K562 (cell line): ENCODE measurements around the gene DOCK1. TPM values are rescaled to one million over a fixed set of nuclear protein-coding genes. Genes with fewer than 3 reads are reported as not detected.

Source experiments
- ATAC-seq: fragments of 200-7000 bp; cut with Tn5 transposase; 3 replicates; pipeline ENCODE4 v1.9.1; 2020; ENCODE audit warnings: moderate library complexity
- BruUV-seq: library from RNA; stranded (reverse); fragments of 400-500 nt; replicated peaks from 2 replicates; lab custom pipeline; 2021; lab: Mats Ljungman, UMichigan
- CTCF ChIA-PET: fragments of 300-600 bp; formaldehyde crosslinking; extraction: SDS; loops from one replicate; lab custom pipeline; 2021; ENCODE audit warnings: low intra/inter-chr PET ratio; lab: Yijun Ruan, JAX
- POLR2A ChIA-PET: fragments of 300-600, 350-650 bp; sonication (Branson Sonifier 250); formaldehyde crosslinking; extraction: SDS; loops from one replicate; lab custom pipeline; 2021; ENCODE audit warnings: antibody characterized with exemption, inconsistent platforms; lab: Yijun Ruan, JAX
- DNase-seq, 4 experiments: peaks; one replicate each; pipeline versions ENCODE4 v3.0.0 to v3.0.0-alpha.2; 2011 to 2018; ENCODE audit warnings: low spot score in 3 of 4, mixed read lengths in 3 of 4; ENCODE audit errors: extremely low read depth in 1 of 4
- FAIRE-seq: peaks from 2 replicates; lab custom pipeline; 2011; peaks lifted over from hg19 to GRCh38; lab: Jason Lieb, UNC
- H2AFZ ChIP-seq: 2 replicates; pipeline ENCODE4 v1.6.0; 2011; ENCODE audit warnings: low read depth, low read length, control low read depth, inconsistent platforms
- H3K27ac ChIP-seq: fragments of 200-600 bp; 3 replicates; pipeline ENCODE4 v1.8.0; 2011; ENCODE audit warnings: low read depth, mild to moderate bottlenecking, control low read depth, inconsistent platforms, low read length, moderate library complexity, mixed read lengths; ENCODE audit errors: extremely low read depth
- H3K27me3 ChIP-seq, 2 experiments: fragments of 300-600 bp in 1 of 2; 2 replicates in 1 of 2; 3 replicates in 1 of 2; pipeline versions ENCODE4 v1.6.0 to v1.8.0; 2011; ENCODE audit warnings: inconsistent platforms in 2 of 2, low read length in 2 of 2, mild to moderate bottlenecking in 1 of 2, mixed read lengths in 1 of 2, moderate library complexity in 1 of 2; ENCODE audit not compliant: control insufficient read depth in 2 of 2, insufficient read depth in 2 of 2
- H3K36me3 ChIP-seq: fragments of 300-600 bp; 3 replicates; pipeline ENCODE4 v1.8.0; 2011; ENCODE audit warnings: mild to moderate bottlenecking, low read length, inconsistent platforms; ENCODE audit not compliant: control insufficient read depth, insufficient read depth
- H3K4me1 ChIP-seq, 2 experiments: fragments of 200-600 bp in 1 of 2; replicated peaks in 1 of 2; 2 replicates in 1 of 2; 3 replicates in 1 of 2; pipeline versions ENCODE4 v1.5.1 to v1.8.0; 2011; ENCODE audit warnings: inconsistent platforms in 2 of 2, low read length in 2 of 2, mild to moderate bottlenecking in 1 of 2, mixed read lengths in 1 of 2, moderate library complexity in 1 of 2; ENCODE audit not compliant: control insufficient read depth in 2 of 2, insufficient read depth in 2 of 2
- H3K4me2 ChIP-seq: 2 replicates; pipeline ENCODE4 v1.6.1; 2011; ENCODE audit warnings: low read length, control low read depth, inconsistent platforms, mixed read lengths; ENCODE audit not compliant: insufficient read depth
- H3K4me3 ChIP-seq: fragments of 200-600 bp; sonication (generic), shearing (Covaris generic); 2 replicates; pipeline ENCODE4 v1.5.1; 2016; ENCODE audit warnings: control low read depth, inconsistent platforms
- H3K79me2 ChIP-seq: fragments of 200-600 bp; 3 replicates; pipeline ENCODE4 v1.8.0; 2011; ENCODE audit warnings: low read length, inconsistent platforms; ENCODE audit not compliant: control insufficient read depth, insufficient read depth
- H3K9ac ChIP-seq, 2 experiments: 2 replicates each; pipeline versions ENCODE4 v1.6.0 to v1.6.1; 2011; ENCODE audit warnings: low read depth in 2 of 2, low read length in 2 of 2, control low read depth in 1 of 2, inconsistent platforms in 1 of 2, mild to moderate bottlenecking in 1 of 2, mixed read lengths in 1 of 2; ENCODE audit not compliant: insufficient read depth in 1 of 2
- H3K9me1 ChIP-seq: one replicate; pipeline ENCODE4 v1.6.0; 2011; ENCODE audit warnings: inconsistent platforms, mild to moderate bottlenecking, low read length, moderate library complexity; ENCODE audit not compliant: control insufficient read depth, insufficient read depth
- H3K9me3 ChIP-seq: replicated peaks from 2 replicates; pipeline ENCODE4 v1.5.1; 2011; ENCODE audit warnings: low read depth, low read length, inconsistent platforms; ENCODE audit not compliant: control insufficient read depth, insufficient read depth
- H4K20me1 ChIP-seq: replicated peaks from 2 replicates; pipeline ENCODE4 v1.6.1; 2011; ENCODE audit warnings: low read length, inconsistent platforms, mixed read lengths; ENCODE audit not compliant: control insufficient read depth, insufficient read depth
- NCOA2 ChIP-seq, 2 experiments: fragments of 450-650 bp; IDR thresholded peaks; 2 replicates each; pipeline ENCODE4 v1.6.1; 2018; ENCODE audit warnings: mild to moderate bottlenecking in 2 of 2, moderate library complexity in 1 of 2; ENCODE audit not compliant: partially characterized antibody in 2 of 2
- whole genome bisulfite sequencing: fragments of 100-300 bp; shearing (Covaris generic); methylation state at CpG from one replicate; pipeline ENCODE4 v1.1.6; 2016; ENCODE audit warnings: low coverage, mixed read lengths; ENCODE audit not compliant: insufficient coverage; ENCODE audit errors: missing lambda C conversion rate; 5-methylcytosine and 5-hydroxymethylcytosine counted together
- in situ Hi-C: fragments of 300-500 bp; cut with MboI; formaldehyde crosslinking; loops from 4 replicates; pipeline ENCODE4 v1.15.0; 2018; ENCODE audit warnings: inconsistent platforms, mixed read lengths
- intact Hi-C: fragments of 100-400 bp; cut with micrococcal nuclease; formaldehyde crosslinking; loops from 2 replicates; pipeline ENCODE4 v1.14.2; 2022
- polyA plus RNA-seq, 8 experiments: library from polyadenylated mRNA; depleted of rRNA in 4 of 8; stranded (reverse) in 5 of 8; unstranded in 3 of 8; fragments of >200 nt; fragmentation: Nextera tagmentation in 2 of 8; fragmentation: Illumina TruSeq in 1 of 8; extraction: Ambion mirVana in 2 of 8; extraction: Trizol in 1 of 8; gene quantifications; 2 replicates each; pipeline versions ENCODE4 v1.2.1 to v1.2.3, GENCODE V29; 2011 to 2014; ENCODE audit warnings: inconsistent platforms in 1 of 8, missing spikeins in 1 of 8
- total RNA-seq, 7 experiments: library from RNA; depleted of rRNA in 6 of 7; stranded (reverse); fragments of >200 nt in 6 of 7; fragmentation: Illumina TruSeq in 2 of 7; extraction: Trizol in 2 of 7; gene quantifications; 2 replicates each; pipeline versions ENCODE4 v1.2.1 to v1.2.3, GENCODE V29; 2011 to 2021; ENCODE audit warnings: low replicate concordance in 1 of 7
- TF ChIP-seq, protein P1 (sequence below): fragments of 250-450 bp; sonication (Bioruptor Pico); IDR thresholded peaks from 2 replicates; pipeline ENCODE4 v1.4.0; 2020; ENCODE audit warnings: borderline replicate concordance

Gene DOCK1
- total and polyA plus RNA-seq, 9 of the 15 experiments (the other 6 are each of a cell fraction or from before 2014, with no cell fraction given) = 0.31 TPM; not detected in 8

DNA sequence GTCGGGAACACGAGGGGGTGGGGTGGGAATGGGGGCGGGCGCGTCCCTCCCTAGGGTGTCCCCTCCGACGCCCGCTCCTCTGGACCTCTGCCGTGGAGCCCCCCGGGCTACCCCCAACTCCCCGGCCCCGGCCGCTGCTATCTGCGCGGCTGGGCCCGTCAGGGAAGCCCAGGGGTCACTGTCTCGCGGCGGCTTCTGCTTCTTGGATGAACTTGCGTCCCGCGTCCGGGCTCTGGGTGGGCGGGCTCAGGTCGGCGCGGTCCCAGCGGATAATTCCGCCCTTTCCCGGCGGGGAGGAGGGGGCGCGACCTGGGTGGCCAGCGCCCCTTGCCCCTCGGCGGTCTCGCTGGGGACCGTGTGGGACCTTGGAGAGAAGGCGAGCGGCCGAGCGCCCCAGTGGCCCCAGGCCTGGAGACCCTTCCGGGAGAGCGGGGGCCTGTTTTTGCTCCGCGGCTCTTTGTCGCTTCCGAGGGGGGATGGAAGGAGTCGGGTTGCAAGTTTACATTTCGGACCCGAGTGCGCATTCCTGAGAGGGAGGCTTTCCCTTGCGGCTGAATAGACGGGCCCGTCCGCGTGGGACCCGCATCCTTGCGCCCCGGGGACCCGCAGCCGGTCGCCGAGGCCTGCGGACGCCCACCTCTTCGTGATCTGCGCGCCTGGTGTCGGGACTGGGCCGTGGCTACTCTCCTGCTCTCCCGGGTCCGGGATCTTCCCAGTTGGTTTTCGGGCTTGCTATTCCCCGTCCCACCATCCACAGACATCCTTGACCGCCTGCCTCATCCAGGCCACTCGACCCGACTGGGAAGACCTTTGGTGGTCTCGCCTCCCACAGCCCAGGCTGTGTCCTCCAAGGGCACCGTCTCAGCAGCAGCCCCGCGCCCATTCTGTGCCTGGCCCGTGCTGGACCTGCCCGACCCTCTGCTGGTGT lies 812 bp downstream of the DOCK1 start:
- no peak overlapping the region for H3K27ac ChIP-seq

More for the DNA sequence above, 812 bp downstream of the DOCK1 start:
- no peaks in the 10 kb centered on the region for H3K9me1 ChIP-seq
- ATAC-seq (no peak), DNase-seq (no peak), FAIRE-seq (no peak)
- intact Hi-C loops (no loop called here), in situ Hi-C loops (no loop called here)
- no peaks in the 10 kb centered on the region for H3K9me3 ChIP-seq
- no peak overlapping the region for H3K9ac ChIP-seq
- TF ChIP-seq, protein P1, sequence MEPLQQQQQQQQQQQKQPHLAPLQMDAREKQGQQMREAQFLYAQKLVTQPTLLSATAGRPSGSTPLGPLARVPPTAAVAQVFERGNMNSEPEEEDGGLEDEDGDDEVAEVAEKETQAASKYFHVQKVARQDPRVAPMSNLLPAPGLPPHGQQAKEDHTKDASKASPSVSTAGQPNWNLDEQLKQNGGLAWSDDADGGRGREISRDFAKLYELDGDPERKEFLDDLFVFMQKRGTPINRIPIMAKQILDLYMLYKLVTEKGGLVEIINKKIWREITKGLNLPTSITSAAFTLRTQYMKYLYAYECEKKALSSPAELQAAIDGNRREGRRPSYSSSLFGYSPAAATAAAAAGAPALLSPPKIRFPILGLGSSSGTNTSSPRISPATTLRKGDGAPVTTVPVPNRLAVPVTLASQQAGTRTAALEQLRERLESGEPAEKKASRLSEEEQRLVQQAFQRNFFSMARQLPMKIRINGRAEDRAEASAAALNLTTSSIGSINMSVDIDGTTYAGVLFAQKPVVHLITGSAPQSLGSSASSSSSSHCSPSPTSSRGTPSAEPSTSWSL (CRISPR knock-in tag) = no peak
- TF ChIP-seq NCOA2 (IDR thresholded peaks at IDR 0.05; ENCODE audit: partially characterized antibody in 2 of 2) = no peak
- H3K79me2 ChIP-seq = no peaks in the 10 kb centered on the region
- H3K4me3 ChIP-seq = no peak overlapping the region
- no TSS peak for BruUV-seq
- WGBS = 21% methylated on average over 26 of the region's 84 CpGs
- H3K4me2 ChIP-seq = no peak overlapping the region
- ChIA-PET POLR2A (no interaction called here), CTCF (no interaction called here)
- H3K4me1 ChIP-seq = no peaks in the 10 kb centered on the region
- H2AFZ ChIP-seq = no peak overlapping the region
- no peaks in the 10 kb centered on the region for H4K20me1 ChIP-seq
- H3K27me3 ChIP-seq = no peaks in the 10 kb centered on the region
- no peaks in the 10 kb centered on the region for H3K36me3 ChIP-seq
